ENCODE data around the gene EVA1C.
"Not testable (repeated sequence)": the region's sequence is repeated elsewhere in the genome, so short reads cannot be mapped to it uniquely, and the experiment has no call there.

Gene EVA1C

DNA sequence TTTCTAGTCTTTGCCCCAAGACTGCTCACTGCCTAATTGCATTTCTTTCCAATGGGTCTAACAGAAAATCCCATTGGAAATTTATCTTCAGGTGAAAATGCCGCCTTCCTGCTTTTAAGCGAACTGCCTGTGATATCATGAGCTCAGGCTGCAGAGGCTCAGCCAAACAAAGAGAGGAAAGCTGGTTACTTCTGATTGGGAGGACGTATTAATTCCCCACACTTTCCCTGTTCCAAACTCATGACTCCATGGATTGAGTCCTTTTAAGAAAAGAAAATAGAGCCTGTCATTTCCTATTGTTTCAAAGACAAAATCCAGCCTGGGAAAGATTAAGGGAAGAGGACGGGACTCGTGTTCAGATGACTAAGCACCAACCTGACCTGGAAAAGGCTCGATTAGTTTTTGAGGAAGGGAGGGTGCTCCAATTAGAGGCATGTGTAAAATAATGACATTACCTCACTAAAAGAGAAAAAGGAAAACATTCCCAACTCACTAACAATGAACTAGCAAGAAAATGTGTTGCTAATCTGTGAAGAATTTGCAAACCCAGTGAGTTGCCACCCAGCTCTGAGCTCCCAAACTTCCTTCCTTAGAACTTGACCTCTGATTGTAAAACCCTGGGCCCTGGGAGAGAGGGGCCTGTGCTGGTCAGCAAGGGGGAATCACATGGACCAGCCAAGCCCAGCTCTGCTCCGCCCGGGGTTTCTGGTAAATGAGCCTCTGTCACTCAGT, 111.6 kb downstream of the EVA1C start:
- H3K36me3 ChIP-seq (ENCODE audit: control insufficient read depth in 1 of 2, insufficient read depth in 2 of 2, low read length in 2 of 2): no peaks in the 10 kb centered on the region
- peaks cover 0 to 9% of the 10 kb centered on the region in 2 donors for H3K4me1 ChIP-seq (ENCODE audit: control insufficient read depth in 1 of 2, insufficient read depth in 2 of 2, low read length in 2 of 2)
- H3K27ac ChIP-seq (ENCODE audit: low read length): no peak overlapping the region
- H3K9me3 ChIP-seq (ENCODE audit: control insufficient read depth in 1 of 2, low read length in 2 of 2): no peaks in the 10 kb centered on the region
- H3K27me3 ChIP-seq (ENCODE audit: low read depth, low read length): no peaks in the 10 kb centered on the region
- H3K4me3 ChIP-seq (ENCODE audit: low read depth in 1 of 2, low read length in 2 of 2): no peak overlapping the region

DNA sequence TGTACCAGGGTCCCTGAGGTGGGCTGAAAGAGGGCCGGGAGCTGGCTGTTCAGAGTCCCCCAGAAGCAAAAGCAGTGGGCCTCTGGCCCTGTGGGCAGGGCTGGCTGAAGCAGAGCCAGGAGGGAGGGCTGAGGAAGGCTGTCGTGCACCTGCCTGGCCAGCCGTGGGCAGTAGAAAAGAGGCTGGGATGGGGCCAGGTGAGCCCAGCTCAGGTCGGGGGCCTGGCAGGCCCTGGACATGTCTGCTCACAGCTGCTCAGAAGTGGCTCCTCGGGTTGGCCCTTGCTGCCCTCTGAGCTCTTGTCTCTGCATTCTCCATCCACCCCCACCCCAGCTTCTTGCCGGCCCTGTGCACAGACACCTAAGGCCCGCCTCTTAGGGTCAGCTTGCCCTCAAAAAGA, 112.8 kb downstream of the EVA1C start:
- peaks cover 0 to 9% of the 10 kb centered on the region in 2 donors for H3K4me1 ChIP-seq (ENCODE audit: control insufficient read depth in 1 of 2, insufficient read depth in 2 of 2, low read length in 2 of 2)
- H3K27me3 ChIP-seq (ENCODE audit: low read depth, low read length): no peaks in the 10 kb centered on the region
- no peak overlapping the region for H3K4me3 ChIP-seq (ENCODE audit: low read depth in 1 of 2, low read length in 2 of 2)
- no peaks in the 10 kb centered on the region for H3K36me3 ChIP-seq (ENCODE audit: control insufficient read depth in 1 of 2, insufficient read depth in 2 of 2, low read length in 2 of 2)
- H3K27ac ChIP-seq (ENCODE audit: low read length): no peak overlapping the region
- H3K9me3 ChIP-seq (ENCODE audit: control insufficient read depth in 1 of 2, low read length in 2 of 2): no peaks in the 10 kb centered on the region

DNA sequence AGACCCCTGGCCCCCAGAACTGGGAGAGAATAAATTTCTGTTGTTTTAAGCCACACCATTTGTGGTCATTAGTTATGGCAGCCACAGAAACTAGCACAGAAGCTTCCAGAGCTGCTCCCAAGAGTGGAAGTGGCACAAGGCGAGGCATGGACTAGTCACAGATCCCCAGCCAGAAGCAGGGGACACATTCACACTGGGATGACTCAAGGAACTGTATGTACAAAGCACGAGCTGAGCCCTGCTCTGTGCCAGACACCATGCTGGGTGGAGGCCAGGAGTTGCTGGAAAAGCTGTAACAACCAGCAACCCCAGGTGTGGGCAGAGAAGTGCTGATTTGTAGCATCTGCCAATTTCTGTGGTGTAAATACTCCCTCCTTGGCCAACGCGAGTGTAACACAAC, 117.2 kb downstream of the EVA1C start:
- H3K27me3 ChIP-seq (ENCODE audit: low read depth, low read length): no peaks in the 10 kb centered on the region

DNA sequence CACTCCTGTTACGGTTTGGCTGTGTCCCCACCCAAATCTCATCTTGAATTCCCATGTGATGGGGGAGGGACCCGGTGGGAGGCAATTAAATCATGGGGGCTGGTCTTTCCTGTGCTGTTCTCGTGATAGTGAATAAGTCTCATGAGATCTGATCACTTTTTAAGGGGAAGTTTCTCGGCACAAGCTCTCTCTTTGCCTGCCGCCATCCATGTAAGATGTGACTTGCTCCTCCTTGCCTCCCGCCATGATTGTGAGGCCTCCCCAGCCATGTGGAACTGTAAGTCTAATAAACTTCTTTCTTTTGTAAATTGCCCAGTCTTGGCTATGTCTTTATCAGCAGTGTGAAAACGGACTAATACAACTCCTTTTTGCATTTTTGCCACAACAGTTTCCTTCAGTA, 118.3 kb downstream of the EVA1C start:
- not testable (repeated sequence) for H3K27me3 ChIP-seq (ENCODE audit: low read depth, low read length)

More for the DNA sequence above, 117.2 kb downstream of the EVA1C start:
- H3K27ac ChIP-seq (ENCODE audit: low read length): no peak overlapping the region
- no peak overlapping the region for H3K4me3 ChIP-seq (ENCODE audit: low read depth in 1 of 2, low read length in 2 of 2)
- H3K4me1 ChIP-seq (ENCODE audit: control insufficient read depth in 1 of 2, insufficient read depth in 2 of 2, low read length in 2 of 2): no peaks in the 10 kb centered on the region
- no peaks in the 10 kb centered on the region for H3K9me3 ChIP-seq (ENCODE audit: control insufficient read depth in 1 of 2, low read length in 2 of 2)
- H3K36me3 ChIP-seq (ENCODE audit: control insufficient read depth in 1 of 2, insufficient read depth in 2 of 2, low read length in 2 of 2): no peaks in the 10 kb centered on the region

DNA sequence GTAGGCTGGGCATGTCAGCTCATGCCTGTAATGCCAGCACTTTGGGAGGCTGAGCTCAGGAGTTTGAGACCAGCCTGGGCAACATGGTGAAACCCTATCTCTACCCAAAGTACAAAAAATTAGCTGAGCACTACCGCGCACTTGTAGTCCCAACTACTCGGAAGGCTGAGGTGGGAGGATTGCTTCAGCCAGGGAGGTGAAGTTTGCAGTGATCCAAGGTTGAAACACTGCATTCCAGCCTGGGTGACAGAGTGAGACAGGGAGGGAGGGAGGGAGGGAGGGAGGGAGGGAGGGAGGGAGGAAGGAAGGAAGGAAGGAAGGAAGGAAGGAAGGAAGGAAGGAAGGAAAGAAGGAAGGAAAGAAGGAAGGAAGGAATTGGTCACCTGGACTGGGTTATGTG, 119.1 kb downstream of the EVA1C start:
- H3K27ac ChIP-seq (ENCODE audit: low read length); H3K4me1 ChIP-seq (ENCODE audit: control insufficient read depth in 1 of 2, insufficient read depth in 2 of 2, low read length in 2 of 2); H3K9me3 ChIP-seq (ENCODE audit: control insufficient read depth in 1 of 2, low read length in 2 of 2); H3K4me3 ChIP-seq (ENCODE audit: low read depth in 1 of 2, low read length in 2 of 2); H3K27me3 ChIP-seq (ENCODE audit: low read depth, low read length); H3K36me3 ChIP-seq (ENCODE audit: control insufficient read depth in 1 of 2, insufficient read depth in 2 of 2, low read length in 2 of 2): not testable (repeated sequence)

More for the DNA sequence above, 118.3 kb downstream of the EVA1C start:
- not testable (repeated sequence) for H3K9me3 ChIP-seq (ENCODE audit: control insufficient read depth in 1 of 2, low read length in 2 of 2); H3K4me1 ChIP-seq (ENCODE audit: control insufficient read depth in 1 of 2, insufficient read depth in 2 of 2, low read length in 2 of 2); H3K36me3 ChIP-seq (ENCODE audit: control insufficient read depth in 1 of 2, insufficient read depth in 2 of 2, low read length in 2 of 2); H3K27ac ChIP-seq (ENCODE audit: low read length); H3K4me3 ChIP-seq (ENCODE audit: low read depth in 1 of 2, low read length in 2 of 2)

DNA sequence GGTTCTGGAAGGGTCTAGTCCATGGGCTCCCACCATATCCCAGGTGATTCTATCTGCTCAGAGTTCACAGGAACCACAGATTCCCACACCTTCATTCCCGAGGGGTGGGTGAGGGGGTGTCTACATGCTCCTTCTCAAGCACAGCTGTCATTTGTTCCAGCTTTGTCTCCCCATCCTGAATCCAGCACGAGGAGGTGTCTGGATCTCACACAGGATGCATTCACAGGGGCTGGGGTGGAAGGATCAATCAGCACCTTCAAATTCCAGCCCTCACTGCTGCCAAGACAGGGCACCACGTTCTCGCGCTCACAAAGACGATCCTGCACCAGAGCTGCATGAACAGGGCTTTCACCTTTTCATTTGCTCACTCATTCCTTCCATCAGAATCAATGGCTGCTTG, 120.1 kb downstream of the EVA1C start:
- no peaks in the 10 kb centered on the region for H3K9me3 ChIP-seq (ENCODE audit: control insufficient read depth in 1 of 2, low read length in 2 of 2)
- no peak overlapping the region for H3K4me3 ChIP-seq (ENCODE audit: low read depth in 1 of 2, low read length in 2 of 2)
- no peaks in the 10 kb centered on the region for H3K27me3 ChIP-seq (ENCODE audit: low read depth, low read length)
- no peaks in the 10 kb centered on the region for H3K36me3 ChIP-seq (ENCODE audit: control insufficient read depth in 1 of 2, insufficient read depth in 2 of 2, low read length in 2 of 2)
- H3K27ac ChIP-seq (ENCODE audit: low read length): no peak overlapping the region
- no peaks in the 10 kb centered on the region for H3K4me1 ChIP-seq (ENCODE audit: control insufficient read depth in 1 of 2, insufficient read depth in 2 of 2, low read length in 2 of 2)

DNA sequence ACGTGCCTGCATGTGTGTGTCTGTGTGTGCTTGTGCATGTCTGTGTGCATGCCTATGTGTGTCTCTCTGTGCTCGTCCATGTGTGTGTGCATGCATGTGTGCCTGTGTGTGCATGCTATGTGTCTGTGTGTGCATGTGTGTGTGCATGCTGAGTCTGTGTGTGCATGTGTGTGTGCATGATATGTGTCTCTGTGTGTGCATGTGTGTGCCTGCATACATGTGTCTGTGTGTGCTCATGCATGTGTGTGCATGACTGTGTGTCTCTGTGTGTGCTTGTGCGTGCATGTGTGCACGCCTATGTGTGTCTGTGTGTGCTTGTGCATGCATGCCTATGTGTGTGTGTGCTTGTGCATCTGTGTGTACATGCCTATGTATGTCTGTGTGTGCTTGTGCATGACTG, 120.5 kb downstream of the EVA1C start:
- Histone ChIP-seq H3K27me3 (ENCODE audit: low read depth, low read length) (no peaks in the 10 kb centered on the region), H3K4me3 (ENCODE audit: low read depth in 1 of 2, low read length in 2 of 2) (no peak overlapping the region), H3K27ac (ENCODE audit: low read length) (no peak overlapping the region), H3K4me1 (ENCODE audit: control insufficient read depth in 1 of 2, insufficient read depth in 2 of 2, low read length in 2 of 2) (no peaks in the 10 kb centered on the region), H3K36me3 (ENCODE audit: control insufficient read depth in 1 of 2, insufficient read depth in 2 of 2, low read length in 2 of 2) (no peaks in the 10 kb centered on the region), H3K9me3 (ENCODE audit: control insufficient read depth in 1 of 2, low read length in 2 of 2) (no peaks in the 10 kb centered on the region)

DNA sequence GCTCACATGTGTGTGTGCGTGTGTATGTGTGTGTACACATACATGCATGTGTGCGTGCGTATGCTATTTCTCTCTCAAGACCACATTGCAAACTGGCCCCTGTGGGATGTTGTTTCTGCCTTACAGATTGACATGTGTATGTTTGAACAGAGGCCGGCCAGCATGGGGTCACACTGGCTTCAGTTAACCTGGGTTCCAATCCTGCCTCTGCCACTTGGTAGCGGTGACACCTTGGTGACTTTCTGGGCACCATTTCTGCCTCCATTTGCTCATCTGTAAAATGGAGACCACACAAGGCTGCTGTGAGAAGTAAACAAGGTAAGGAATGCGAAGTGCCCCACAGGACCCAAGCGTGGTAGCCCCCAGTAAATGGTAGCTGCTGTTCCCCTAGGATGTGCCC, 121.1 kb downstream of the EVA1C start:
- H3K27me3 ChIP-seq (ENCODE audit: low read depth, low read length): no peaks in the 10 kb centered on the region
- no peak overlapping the region for H3K4me3 ChIP-seq (ENCODE audit: low read depth in 1 of 2, low read length in 2 of 2)
- no peak overlapping the region for H3K27ac ChIP-seq (ENCODE audit: low read length)
- no peaks in the 10 kb centered on the region for H3K36me3 ChIP-seq (ENCODE audit: control insufficient read depth in 1 of 2, insufficient read depth in 2 of 2, low read length in 2 of 2)
- no peaks in the 10 kb centered on the region for H3K4me1 ChIP-seq (ENCODE audit: control insufficient read depth in 1 of 2, insufficient read depth in 2 of 2, low read length in 2 of 2)
- no peaks in the 10 kb centered on the region for H3K9me3 ChIP-seq (ENCODE audit: control insufficient read depth in 1 of 2, low read length in 2 of 2)

DNA sequence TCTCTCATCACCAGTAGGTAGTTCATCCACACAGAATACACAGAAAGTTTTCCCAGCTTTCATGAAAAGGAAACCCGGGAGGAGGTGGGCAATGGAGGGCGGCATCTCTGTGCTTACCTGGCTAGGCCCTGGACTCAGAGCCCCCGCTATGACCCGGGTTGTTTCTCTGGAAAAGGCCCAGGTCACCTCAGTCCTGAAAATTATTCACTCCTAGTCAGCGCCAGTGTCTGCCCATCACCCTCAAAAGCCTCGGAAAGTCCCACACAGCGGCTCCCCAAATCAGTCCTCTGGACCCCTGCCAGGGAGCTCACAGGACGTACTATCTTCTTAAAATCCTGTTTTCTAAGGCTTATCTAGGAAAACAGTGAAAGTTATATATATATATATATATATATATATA, 121.6 kb downstream of the EVA1C start:
- Histone ChIP-seq H3K9me3 (ENCODE audit: control insufficient read depth in 1 of 2, low read length in 2 of 2) (no peaks in the 10 kb centered on the region), H3K27ac (ENCODE audit: low read length) (no peak overlapping the region)

DNA sequence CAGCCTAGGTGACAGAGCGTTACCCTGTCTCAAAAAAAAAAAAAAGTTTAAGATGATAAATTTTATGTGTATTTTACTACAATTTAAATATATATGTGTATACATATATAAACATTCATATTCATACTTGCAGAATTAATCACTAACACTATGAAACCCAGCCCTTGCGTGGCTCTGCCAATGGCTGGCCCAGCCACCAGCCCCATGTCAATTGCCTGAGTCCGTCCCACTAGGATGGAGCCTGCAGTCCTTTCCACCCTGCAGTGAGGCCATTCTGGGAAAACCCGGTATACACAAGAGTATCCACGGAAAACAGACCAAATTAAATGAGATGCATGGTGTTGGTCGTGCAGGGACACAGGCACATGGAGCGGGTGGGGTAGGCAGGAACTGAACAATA, 123.1 kb downstream of the EVA1C start:
- Histone ChIP-seq H3K9me3 (ENCODE audit: control insufficient read depth in 1 of 2, low read length in 2 of 2) (no peaks in the 10 kb centered on the region), H3K36me3 (ENCODE audit: control insufficient read depth in 1 of 2, insufficient read depth in 2 of 2, low read length in 2 of 2) (no peaks in the 10 kb centered on the region), H3K4me1 (ENCODE audit: control insufficient read depth in 1 of 2, insufficient read depth in 2 of 2, low read length in 2 of 2) (no peaks in the 10 kb centered on the region), H3K4me3 (ENCODE audit: low read depth in 1 of 2, low read length in 2 of 2) (no peak overlapping the region), H3K27me3 (ENCODE audit: low read depth, low read length) (no peaks in the 10 kb centered on the region), H3K27ac (ENCODE audit: low read length) (no peak overlapping the region)

More for the DNA sequence above, 121.6 kb downstream of the EVA1C start:
- H3K4me3 ChIP-seq (ENCODE audit: low read depth in 1 of 2, low read length in 2 of 2): no peak overlapping the region
- no peaks in the 10 kb centered on the region for H3K36me3 ChIP-seq (ENCODE audit: control insufficient read depth in 1 of 2, insufficient read depth in 2 of 2, low read length in 2 of 2)
- no peaks in the 10 kb centered on the region for H3K4me1 ChIP-seq (ENCODE audit: control insufficient read depth in 1 of 2, insufficient read depth in 2 of 2, low read length in 2 of 2)
- H3K27me3 ChIP-seq (ENCODE audit: low read depth, low read length): no peaks in the 10 kb centered on the region

DNA sequence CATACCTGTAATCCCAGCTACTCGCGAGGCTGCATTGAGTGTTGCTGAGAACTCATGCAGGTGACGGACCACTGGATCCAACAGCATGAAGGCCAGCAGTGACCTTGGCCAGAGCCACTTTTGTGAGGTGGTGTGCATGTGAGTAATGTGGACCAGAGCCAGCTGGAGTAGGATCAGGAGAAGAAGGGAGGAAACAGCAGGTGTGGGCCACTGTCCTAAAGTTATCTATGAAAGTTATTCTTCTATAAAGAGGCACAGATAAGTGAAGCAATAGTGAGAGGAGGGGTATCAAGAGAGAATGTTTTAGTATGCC, 125.0 kb downstream of the EVA1C start:
- no peak overlapping the region for H3K4me3 ChIP-seq (ENCODE audit: low read depth in 1 of 2, low read length in 2 of 2)
- no peaks in the 10 kb centered on the region for H3K36me3 ChIP-seq (ENCODE audit: control insufficient read depth in 1 of 2, insufficient read depth in 2 of 2, low read length in 2 of 2)
- no peaks in the 10 kb centered on the region for H3K27me3 ChIP-seq (ENCODE audit: low read depth, low read length)
- H3K4me1 ChIP-seq (ENCODE audit: control insufficient read depth in 1 of 2, insufficient read depth in 2 of 2, low read length in 2 of 2): no peaks in the 10 kb centered on the region
- no peak overlapping the region for H3K27ac ChIP-seq (ENCODE audit: low read length)
- H3K9me3 ChIP-seq (ENCODE audit: control insufficient read depth in 1 of 2, low read length in 2 of 2): no peaks in the 10 kb centered on the region

DNA sequence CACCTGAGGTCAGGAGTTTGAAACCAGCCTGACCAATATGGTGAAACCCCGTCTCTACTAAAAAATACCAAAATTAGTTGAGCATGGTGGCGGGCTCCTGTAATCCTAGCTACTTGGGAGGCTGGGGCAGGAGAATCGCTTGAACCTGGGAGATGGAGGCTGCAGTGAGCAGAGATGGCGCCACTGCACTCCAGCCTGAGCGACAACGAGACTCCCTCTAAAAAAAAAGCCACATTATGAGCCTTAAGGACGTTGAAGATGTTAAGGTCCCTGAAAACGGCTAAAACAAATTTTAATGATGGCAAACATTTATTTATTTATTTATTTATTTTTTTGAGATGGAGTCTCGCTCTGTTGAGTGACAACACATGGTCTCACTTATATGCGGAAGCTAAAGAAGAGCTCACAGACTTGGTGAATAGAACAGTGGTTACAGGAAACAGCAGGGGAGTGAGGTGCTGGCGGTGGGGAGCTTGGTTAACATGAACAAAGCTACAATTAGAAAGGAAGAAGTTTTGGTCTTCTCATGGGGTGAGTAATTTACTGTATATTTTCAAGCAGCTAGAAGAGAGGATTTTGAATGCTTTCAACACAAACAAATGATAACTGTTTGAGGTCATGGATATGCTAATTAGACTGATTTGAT, 125.8 kb downstream of the EVA1C start:
- Histone ChIP-seq H3K9me3 (ENCODE audit: control insufficient read depth in 1 of 2, low read length in 2 of 2) (no peaks in the 10 kb centered on the region), H3K4me3 (ENCODE audit: low read depth in 1 of 2, low read length in 2 of 2) (no peak overlapping the region), H3K27me3 (ENCODE audit: low read depth, low read length) (no peaks in the 10 kb centered on the region), H3K27ac (ENCODE audit: low read length) (no peak overlapping the region), H3K36me3 (ENCODE audit: control insufficient read depth in 1 of 2, insufficient read depth in 2 of 2, low read length in 2 of 2) (no peaks in the 10 kb centered on the region), H3K4me1 (ENCODE audit: control insufficient read depth in 1 of 2, insufficient read depth in 2 of 2, low read length in 2 of 2) (no peaks in the 10 kb centered on the region)
